ENCODE data around the gene STK35.

DNA sequence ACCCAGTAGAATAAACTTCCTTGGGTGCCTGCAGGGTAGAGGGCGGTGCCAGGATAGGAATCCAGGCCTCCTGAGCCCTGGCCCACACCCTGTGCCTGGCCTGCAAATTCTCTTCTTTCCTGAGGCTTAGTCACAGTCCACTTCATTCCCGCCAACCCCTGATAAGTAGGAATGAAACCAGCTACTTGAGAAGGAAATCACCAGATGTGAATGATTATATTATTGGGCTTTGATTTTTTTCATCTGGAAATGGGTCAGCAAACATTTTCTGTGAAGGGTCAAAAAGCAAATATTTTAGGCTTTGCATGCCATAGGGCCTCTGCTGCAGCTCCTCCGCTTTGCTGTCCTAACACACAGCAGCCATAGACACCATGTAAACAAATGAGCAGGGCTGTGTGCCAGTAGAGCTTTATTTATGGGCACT, 50.2 kb downstream of the STK35 start:
- TF ChIP-seq MAX (IDR thresholded peaks at IDR 0.05) = no peak
- TF ChIP-seq REST (IDR thresholded peaks at IDR 0.05; ENCODE audit: low read depth) = no peak
- no peak for TF ChIP-seq EP300 (IDR thresholded peaks at IDR 0.05; ENCODE audit: borderline replicate concordance)
- TF ChIP-seq TAF1 (IDR thresholded peaks at IDR 0.05; ENCODE audit: low read depth) = no peak
- TF ChIP-seq CEBPB (IDR thresholded peaks at IDR 0.05) = no peak
- no peak for TF ChIP-seq RAD21 (IDR thresholded peaks at IDR 0.05; ENCODE audit: low read depth)
- TF ChIP-seq FOXM1 (IDR thresholded peaks at IDR 0.05; ENCODE audit: borderline replicate concordance, low read depth) = no peak
- no peak for TF ChIP-seq TCF12 (IDR thresholded peaks at IDR 0.05; ENCODE audit: low read depth)
- TF ChIP-seq CREB1 (IDR thresholded peaks at IDR 0.05; ENCODE audit: low read depth) = no peak
- no peak for TF ChIP-seq YY1 (IDR thresholded peaks at IDR 0.05; ENCODE audit: low read depth)
- TF ChIP-seq, protein P1, sequence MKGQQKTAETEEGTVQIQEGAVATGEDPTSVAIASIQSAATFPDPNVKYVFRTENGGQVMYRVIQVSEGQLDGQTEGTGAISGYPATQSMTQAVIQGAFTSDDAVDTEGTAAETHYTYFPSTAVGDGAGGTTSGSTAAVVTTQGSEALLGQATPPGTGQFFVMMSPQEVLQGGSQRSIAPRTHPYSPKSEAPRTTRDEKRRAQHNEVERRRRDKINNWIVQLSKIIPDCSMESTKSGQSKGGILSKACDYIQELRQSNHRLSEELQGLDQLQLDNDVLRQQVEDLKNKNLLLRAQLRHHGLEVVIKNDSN (IDR thresholded peaks at IDR 0.05) = no peak
- TF ChIP-seq NFIC (IDR thresholded peaks at IDR 0.05) = no peak
- no peak for TF ChIP-seq ZBTB7A (IDR thresholded peaks at IDR 0.05; ENCODE audit: low read depth)

All from Ishikawa (cell line).